HS-5 (cell line): ENCODE results near the gene JMJD1C.
A peak's percentile ranks its signal among the peaks of the same experiment; 100 is the strongest.

Source experiments
- DNase-seq: peaks from one replicate; pipeline ENCODE4 v3.0.0-alpha.2; 2012; ENCODE audit warnings: low read depth

The JMJD1C gene

GRCh38 chr10:63123727-63124362, 341.9 kb downstream of the JMJD1C start:
- DNase-seq = no peak

GRCh38 chr10:63120554-63120953, 345.2 kb downstream of the JMJD1C start:
- DNase-seq = peak; percentile 84

- no peak for DNase-seq
These were observed 346.7 kb downstream of the JMJD1C start for GRCh38 chr10:63119041-63119440.
